ENCODE results near the gene NOVA2. TPM values are rescaled to one million over a fixed set of nuclear protein-coding genes. Genes with fewer than 3 reads are reported as not detected.

The NOVA2 gene
- total RNA-seq, 1 experiment from 2014 or later: not detected

GRCh38 chr19:45900738-45901431, 72.8 kb downstream of the NOVA2 start:
- no peaks in the 10 kb centered on the region for H3K27me3 ChIP-seq (ENCODE audit: low read length)
- no TSS peak for BruUV-seq (replicated peaks)
- H3K36me3 ChIP-seq (ENCODE audit: low read depth, low read length): no peaks in the 10 kb centered on the region
- no peaks in the 10 kb centered on the region for H3K9me2 ChIP-seq (replicated peaks; ENCODE audit: low read length)
- no peak overlapping the region for H3K27ac ChIP-seq (ENCODE audit: low read length)
- H3K4me2 ChIP-seq (ENCODE audit: low read length): peak overlapping the region; percentile 93
- peak overlapping the region; percentile 85 for H3K4me3 ChIP-seq (ENCODE audit: low read length)
- ChIA-PET POLR2A (ENCODE audit: unreplicated experiment) (no interaction called here), CTCF (no interaction called here)
- ATAC-seq (no peak), DNase-seq (no peak)
- peaks cover 10% of the 10 kb centered on the region; the same call in 1 of the 2 replicates for H3K79me2 ChIP-seq (ENCODE audit: low read length)
- TF ChIP-seq EZH2 (IDR thresholded peaks at IDR 0.05; ENCODE audit: low read length, unreplicated experiment): no peak
- H2AFZ ChIP-seq (ENCODE audit: low read length): peak overlapping the region; percentile 64; the same call in 1 of the 2 replicates
- H3F3A ChIP-seq (ENCODE audit: low read length, unreplicated experiment): no peaks in the 10 kb centered on the region
- intact Hi-C loops (cut with micrococcal nuclease): no loop called here
- no peaks in the 10 kb centered on the region for H4K20me1 ChIP-seq (ENCODE audit: low read length)
- no peak overlapping the region for H3K9ac ChIP-seq (ENCODE audit: low read length)
- peaks cover 7% of the 10 kb centered on the region; the same call in 1 of the 2 replicates for H3K4me1 ChIP-seq (ENCODE audit: insufficient read depth, low read length)
- H3K9me3 ChIP-seq (ENCODE audit: low read length): no peaks in the 10 kb centered on the region

GRCh38 chr19:45899919-45900589, 73.6 kb downstream of the NOVA2 start:
- no peak overlapping the region for H3K4me3 ChIP-seq (ENCODE audit: low read length)
- no peak for ATAC-seq
- peak overlapping the region; percentile 93; the same call in 1 of the 2 replicates for H3K4me2 ChIP-seq (ENCODE audit: low read length)
- no peaks in the 10 kb centered on the region for H4K20me1 ChIP-seq (ENCODE audit: low read length)
- H2AFZ ChIP-seq (ENCODE audit: low read length): no peak overlapping the region
- intact Hi-C loops (cut with micrococcal nuclease): no loop called here
- H3K9ac ChIP-seq (ENCODE audit: low read length): no peak overlapping the region
- POLR2A ChIA-PET (ENCODE audit: unreplicated experiment): no interaction called here
- H3K4me1 ChIP-seq (ENCODE audit: insufficient read depth, low read length): peaks cover 7% of the 10 kb centered on the region; the same call in 1 of the 2 replicates
- no peak overlapping the region for H3K27ac ChIP-seq (ENCODE audit: low read length)
- no peaks in the 10 kb centered on the region for H3K27me3 ChIP-seq (ENCODE audit: low read length)
- BruUV-seq (replicated peaks): no TSS peak
- no peaks in the 10 kb centered on the region for H3F3A ChIP-seq (ENCODE audit: low read length, unreplicated experiment)
- no peaks in the 10 kb centered on the region for H3K9me3 ChIP-seq (ENCODE audit: low read length)
- H3K9me2 ChIP-seq (replicated peaks; ENCODE audit: low read length): no peaks in the 10 kb centered on the region
- DNase-seq: no peak
- no peak for TF ChIP-seq EZH2 (IDR thresholded peaks at IDR 0.05; ENCODE audit: low read length, unreplicated experiment)
- no peak for TF ChIP-seq EZH2phosphoT487 (IDR thresholded peaks at IDR 0.05; ENCODE audit: borderline replicate concordance, low read length)
- H3K79me2 ChIP-seq (ENCODE audit: low read length): peaks cover 10% of the 10 kb centered on the region; the same call in 1 of the 2 replicates
- no peaks in the 10 kb centered on the region for H3K36me3 ChIP-seq (ENCODE audit: low read depth, low read length)
- CTCF ChIA-PET: no interaction called here

GRCh38 chr19:45899253-45899652, 74.4 kb downstream of the NOVA2 start:
- Histone ChIP-seq H3K4me1 (ENCODE audit: insufficient read depth, low read length) (peaks cover 7% of the 10 kb centered on the region; the same call in 1 of the 2 replicates), H2AFZ (ENCODE audit: low read length) (no peak overlapping the region), H3K27me3 (ENCODE audit: low read length) (no peaks in the 10 kb centered on the region), H3K4me2 (ENCODE audit: low read length) (no peak overlapping the region), H3K9me2 (replicated peaks; ENCODE audit: low read length) (no peaks in the 10 kb centered on the region), H3K4me3 (ENCODE audit: low read length) (no peak overlapping the region), H4K20me1 (ENCODE audit: low read length) (no peaks in the 10 kb centered on the region), H3K9ac (ENCODE audit: low read length) (no peak overlapping the region), H3K79me2 (ENCODE audit: low read length) (peaks cover 10% of the 10 kb centered on the region; the same call in 1 of the 2 replicates), H3K36me3 (ENCODE audit: low read depth, low read length) (no peaks in the 10 kb centered on the region), H3K27ac (ENCODE audit: low read length) (no peak overlapping the region), H3K9me3 (ENCODE audit: low read length) (no peaks in the 10 kb centered on the region), H3F3A (ENCODE audit: low read length, unreplicated experiment) (no peaks in the 10 kb centered on the region)
- ChIA-PET CTCF (no interaction called here), POLR2A (ENCODE audit: unreplicated experiment) (no interaction called here)
- intact Hi-C loops (cut with micrococcal nuclease): no loop called here
- no TSS peak for BruUV-seq (replicated peaks)
- TF ChIP-seq EZH2phosphoT487 (IDR thresholded peaks at IDR 0.05; ENCODE audit: borderline replicate concordance, low read length) (no peak), EZH2 (IDR thresholded peaks at IDR 0.05; ENCODE audit: low read length, unreplicated experiment) (no peak), CTCF (conservative IDR thresholded peaks at IDR 0.05; ENCODE audit: low read depth, low read length) (no peak)
- DNase-seq: no peak
- ATAC-seq: no peak
